GM21786 (cell line): ENCODE data around the gene SLIT3.

Source experiments
- ATAC-seq: cut with Tn5 transposase; IDR thresholded peaks from one replicate; pipeline ENCODE4 v1.9.1; 2021; ENCODE audit not compliant: unreplicated experiment

The SLIT3 gene

GRCh38 chr5:169006842-169007790, 293.8 kb downstream of the SLIT3 start:
- no peak for ATAC-seq

DNA sequence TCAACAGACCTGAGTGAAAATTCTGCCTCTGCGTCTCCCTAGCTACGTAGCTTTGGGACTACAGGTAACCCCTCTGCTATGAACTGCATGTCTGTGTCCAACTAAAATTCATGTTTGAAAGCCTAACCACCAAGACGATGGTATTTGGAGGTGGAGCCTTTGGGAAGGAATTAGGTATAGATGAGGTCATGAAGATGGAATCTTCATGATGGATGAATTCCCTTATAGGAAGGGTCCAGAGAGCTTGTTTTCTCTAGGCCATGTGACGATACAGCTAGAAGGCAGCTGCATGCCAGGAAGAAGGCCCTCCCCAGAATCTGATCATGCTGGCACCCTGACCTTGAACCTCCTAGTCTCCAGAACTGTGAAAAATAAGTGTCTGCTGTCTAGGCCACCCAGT, 296.4 kb downstream of the SLIT3 start:
- ATAC-seq = no peak

DNA sequence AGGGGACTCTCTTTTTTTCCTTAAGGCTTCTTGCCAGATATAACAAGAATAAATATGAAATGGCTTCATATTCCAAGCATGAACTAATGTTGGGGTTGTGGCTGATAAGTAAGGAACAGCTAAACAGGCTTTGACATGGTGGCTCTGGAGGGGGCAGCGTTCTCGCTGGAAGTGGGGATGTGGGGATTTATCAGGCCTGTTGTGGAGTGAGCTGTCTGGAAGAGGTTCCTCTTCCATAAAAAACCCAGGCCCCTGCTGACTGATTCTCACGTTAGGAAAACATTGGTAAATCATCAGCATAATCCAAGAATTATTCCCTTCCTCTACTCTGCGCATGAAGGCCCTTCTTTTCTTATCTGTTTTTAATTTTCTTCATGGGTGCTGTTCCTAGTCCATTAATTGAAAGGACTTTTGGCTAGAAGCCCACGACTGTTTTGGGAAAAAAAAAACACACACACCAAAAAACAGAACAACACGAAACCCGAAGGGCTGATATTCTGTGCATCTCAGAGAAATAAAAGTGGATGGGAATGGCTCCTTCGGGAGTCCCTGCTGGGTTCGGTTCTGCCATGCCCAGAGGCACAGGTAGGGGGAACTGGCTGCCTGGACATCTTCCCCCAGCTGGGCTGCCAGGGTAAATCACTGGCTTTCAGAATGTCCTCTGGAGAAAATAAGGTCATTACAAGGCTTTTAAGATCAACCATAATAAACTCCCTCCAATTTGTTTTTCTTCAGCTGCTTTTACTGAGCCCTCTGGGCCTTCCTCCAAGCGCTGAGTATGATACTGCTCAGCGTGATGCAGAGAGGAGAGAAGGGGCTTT, 297.0 kb downstream of the SLIT3 start:
- no peak for ATAC-seq

DNA sequence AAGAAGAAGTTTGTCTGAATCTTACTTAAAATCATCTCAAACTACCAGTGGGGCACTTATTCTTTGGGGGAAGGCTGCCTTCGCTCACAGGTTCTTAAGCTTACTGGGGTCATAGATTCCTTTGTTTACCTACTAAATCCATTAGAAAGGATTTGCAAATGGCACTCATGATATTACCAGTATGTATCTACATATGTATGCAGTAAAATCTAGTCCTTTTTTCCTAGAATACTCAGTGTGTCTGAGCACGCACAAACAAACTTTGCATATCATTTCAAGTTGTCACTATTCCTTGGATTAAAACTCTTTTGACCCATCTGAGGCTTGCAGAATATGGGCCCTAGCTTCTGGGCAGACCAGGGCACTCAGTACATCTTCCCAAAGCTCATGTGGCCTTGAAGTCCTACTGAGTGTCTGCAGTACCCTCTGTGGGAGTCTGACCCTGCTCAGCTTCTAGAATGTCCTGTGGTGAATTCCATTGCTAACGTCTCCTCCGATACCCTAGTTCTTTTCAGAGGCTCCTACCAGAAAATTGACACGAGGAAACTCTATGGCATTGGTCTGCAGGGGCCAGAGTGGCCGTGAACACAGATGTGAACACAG, 297.9 kb downstream of the SLIT3 start:
- ATAC-seq = no peak

- ATAC-seq = no peak
These were observed 299.5 kb downstream of the SLIT3 start for GRCh38 chr5:169001394-169001793.

GRCh38 chr5:168995024-168995423, 305.9 kb downstream of the SLIT3 start:
- ATAC-seq = no peak

- ATAC-seq = no peak
These were observed 308.3 kb downstream of the SLIT3 start for GRCh38 chr5:168992687-168993086.

GRCh38 chr5:168992016-168992415, 308.9 kb downstream of the SLIT3 start:
- ATAC-seq = no peak

- ATAC-seq = no peak
These were observed 309.6 kb downstream of the SLIT3 start for GRCh38 chr5:168991311-168991710.

GRCh38 chr5:168990679-168991078, 310.3 kb downstream of the SLIT3 start:
- no peak for ATAC-seq

GRCh38 chr5:168989731-168990505, 311.0 kb downstream of the SLIT3 start:
- no peak for ATAC-seq

- ATAC-seq = no peak
These were observed 312.2 kb downstream of the SLIT3 start for GRCh38 chr5:168988699-168989098.

- peak; percentile 93 for ATAC-seq
These were observed 313.2 kb downstream of the SLIT3 start for GRCh38 chr5:168987543-168988300.

DNA sequence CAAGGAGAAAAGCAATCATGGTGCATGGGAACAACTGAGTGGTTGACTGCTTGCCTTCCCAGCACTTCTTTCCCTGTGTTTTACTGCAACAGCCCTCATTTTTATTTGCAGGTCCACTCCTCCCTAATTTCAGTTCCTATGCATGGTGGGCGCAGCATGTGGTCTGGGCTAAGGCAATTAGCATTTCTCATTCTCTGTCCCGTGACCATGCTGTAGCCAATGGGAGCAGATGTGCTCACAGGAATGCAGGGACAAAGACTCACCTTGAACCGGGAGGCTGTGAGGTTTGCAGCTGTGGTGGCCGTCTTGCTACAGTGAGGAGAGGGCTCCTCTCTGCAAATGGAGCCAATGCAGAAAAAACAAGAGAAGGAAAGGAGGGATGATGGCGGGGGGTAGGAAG, 315.5 kb downstream of the SLIT3 start:
- ATAC-seq = no peak

DNA sequence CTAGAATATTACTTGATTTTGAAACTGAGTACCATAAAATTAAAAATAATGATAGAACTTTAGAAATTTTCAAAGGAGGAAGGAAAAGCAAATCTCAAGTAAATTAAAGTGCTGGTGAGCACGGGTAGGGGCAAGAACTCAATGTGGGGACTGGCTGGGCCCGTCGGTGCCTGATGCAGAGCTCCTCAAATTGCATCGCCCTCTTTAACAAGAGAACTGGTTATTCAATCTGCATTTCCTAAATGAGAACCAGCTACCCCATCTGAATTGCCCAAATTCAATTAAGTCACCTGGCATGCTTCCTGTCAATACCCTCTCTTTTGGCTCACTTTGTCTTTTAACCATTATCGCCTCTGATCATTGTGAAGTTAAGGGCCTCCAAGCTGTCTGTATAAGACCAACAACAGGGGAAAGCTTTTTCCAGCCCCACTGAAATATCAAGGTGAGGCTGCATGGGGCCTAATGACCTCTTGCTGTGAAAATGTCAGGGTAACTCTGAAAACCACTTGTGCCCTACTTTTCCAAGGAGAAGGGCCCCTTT, 316.7 kb downstream of the SLIT3 start:
- no peak for ATAC-seq

GRCh38 chr5:168979135-168979534, 321.8 kb downstream of the SLIT3 start:
- ATAC-seq = no peak

DNA sequence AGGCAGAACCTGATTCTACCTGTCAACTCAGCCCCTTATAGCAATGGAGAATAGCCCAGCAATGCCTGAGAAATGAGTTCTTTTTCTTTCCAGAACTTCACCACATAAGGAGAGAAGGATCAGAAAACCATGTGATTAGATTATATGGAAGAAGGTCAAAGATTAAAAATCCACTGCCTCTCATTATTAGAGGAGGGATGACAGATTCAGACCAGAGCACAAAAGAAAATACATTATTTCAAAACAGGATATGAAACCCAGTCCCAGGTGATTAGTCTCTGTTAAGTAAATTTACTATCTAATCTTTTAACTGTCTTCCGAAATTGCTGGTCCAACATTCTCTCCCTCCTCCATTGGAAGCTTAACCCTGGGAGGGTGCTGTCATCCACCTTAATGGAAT, 322.4 kb downstream of the SLIT3 start:
- no peak for ATAC-seq

DNA sequence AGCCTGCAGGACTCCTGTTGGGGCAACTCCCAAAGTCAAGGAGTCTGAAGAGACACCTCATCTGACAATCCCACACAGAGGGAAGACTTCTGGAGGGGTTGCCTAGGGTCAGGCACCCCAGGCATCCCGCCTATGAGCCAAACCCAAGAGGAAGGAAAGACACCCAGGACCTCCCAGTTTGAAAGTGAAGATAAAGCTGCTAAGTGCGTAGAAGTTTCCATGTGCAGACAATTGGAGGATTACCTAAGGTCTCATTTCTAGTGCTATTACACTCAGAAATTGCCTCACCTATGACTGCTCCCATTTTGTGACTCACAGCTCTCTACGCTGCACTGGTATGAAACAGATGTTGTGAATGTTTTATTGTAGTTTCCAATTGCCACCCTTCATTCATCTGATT, 322.9 kb downstream of the SLIT3 start:
- no peak for ATAC-seq

- ATAC-seq = no peak
These were observed 324.5 kb downstream of the SLIT3 start for GRCh38 chr5:168976311-168976970.
